Neural cell (in vitro differentiated cells): Measurements from ENCODE around the gene UBE2E1.

Source experiments
- RAD21 ChIP-seq: fragments of 450-650 bp; conservative IDR thresholded peaks from 2 replicates; pipeline ENCODE4 v1.6.1; 2014; ENCODE audit warnings: antibody characterized with exemption, mild to moderate bottlenecking, moderate library complexity
- TF ChIP-seq, protein P1 (sequence below): fragments of 450-650 bp; IDR thresholded peaks from 2 replicates; pipeline ENCODE4 v1.5.1; 2014; ENCODE audit warnings: antibody characterized with exemption, mild to moderate bottlenecking, moderate library complexity; ENCODE audit not compliant: poor library complexity, severe bottlenecking

GRCh38 chr3:23811919-23812318, 6.2 kb downstream of the UBE2E1 start:
- TF ChIP-seq, protein P1, sequence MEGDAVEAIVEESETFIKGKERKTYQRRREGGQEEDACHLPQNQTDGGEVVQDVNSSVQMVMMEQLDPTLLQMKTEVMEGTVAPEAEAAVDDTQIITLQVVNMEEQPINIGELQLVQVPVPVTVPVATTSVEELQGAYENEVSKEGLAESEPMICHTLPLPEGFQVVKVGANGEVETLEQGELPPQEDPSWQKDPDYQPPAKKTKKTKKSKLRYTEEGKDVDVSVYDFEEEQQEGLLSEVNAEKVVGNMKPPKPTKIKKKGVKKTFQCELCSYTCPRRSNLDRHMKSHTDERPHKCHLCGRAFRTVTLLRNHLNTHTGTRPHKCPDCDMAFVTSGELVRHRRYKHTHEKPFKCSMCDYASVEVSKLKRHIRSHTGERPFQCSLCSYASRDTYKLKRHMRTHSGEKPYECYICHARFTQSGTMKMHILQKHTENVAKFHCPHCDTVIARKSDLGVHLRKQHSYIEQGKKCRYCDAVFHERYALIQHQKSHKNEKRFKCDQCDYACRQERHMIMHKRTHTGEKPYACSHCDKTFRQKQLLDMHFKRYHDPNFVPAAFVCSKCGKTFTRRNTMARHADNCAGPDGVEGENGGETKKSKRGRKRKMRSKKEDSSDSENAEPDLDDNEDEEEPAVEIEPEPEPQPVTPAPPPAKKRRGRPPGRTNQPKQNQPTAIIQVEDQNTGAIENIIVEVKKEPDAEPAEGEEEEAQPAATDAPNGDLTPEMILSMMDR: no peak
- TF ChIP-seq RAD21: no peak
